ENCODE data around the gene DMD. TPM values are rescaled to one million over a fixed set of nuclear protein-coding genes. Genes with fewer than 3 reads are reported as not detected.

The DMD gene
- total RNA-seq, 1 experiment from 2014 or later, result 19.3 TPM

- POLR2A ChIA-PET, result no interaction called here
- no peaks in the 10 kb centered on the region for H3K36me3 Mint-ChIP-seq (ENCODE audit: insufficient read depth, unreplicated experiment)
- no TSS peak for BruUV-seq (replicated peaks)
- CTCF ChIA-PET, result no interaction called here
- peaks cover 54% of the 10 kb centered on the region for H3K27me3 Mint-ChIP-seq (ENCODE audit: insufficient read depth, unreplicated experiment)
- no peak overlapping the region for H3K4me3 Mint-ChIP-seq (ENCODE audit: unreplicated experiment)
- H3K4me1 Mint-ChIP-seq (ENCODE audit: insufficient read depth, unreplicated experiment), result no peaks in the 10 kb centered on the region
- intact Hi-C loops (cut with micrococcal nuclease), result no loop called here
- no peak for TF ChIP-seq CTCF (IDR thresholded peaks at IDR 0.05; ENCODE audit: unreplicated experiment)
- H3K9me3 Mint-ChIP-seq (ENCODE audit: unreplicated experiment), result no peaks in the 10 kb centered on the region
- DNase-seq (ENCODE audit: unreplicated experiment), result no peak
- no peak overlapping the region for H3K27ac Mint-ChIP-seq (ENCODE audit: low read depth, unreplicated experiment)
These were observed 274.3 kb downstream of the DMD start for GRCh38 chrX:32937043-32937442.

- Mint-ChIP-seq H3K4me1 (ENCODE audit: insufficient read depth, unreplicated experiment) (no peaks in the 10 kb centered on the region), H3K27me3 (ENCODE audit: insufficient read depth, unreplicated experiment) (peaks cover 40% of the 10 kb centered on the region), H3K27ac (ENCODE audit: low read depth, unreplicated experiment) (no peak overlapping the region), H3K4me3 (ENCODE audit: unreplicated experiment) (no peak overlapping the region), H3K9me3 (ENCODE audit: unreplicated experiment) (no peaks in the 10 kb centered on the region), H3K36me3 (ENCODE audit: insufficient read depth, unreplicated experiment) (no peaks in the 10 kb centered on the region)
- BruUV-seq (replicated peaks), result no TSS peak
- ChIA-PET POLR2A (no interaction called here), CTCF (no interaction called here)
- DNase-seq (ENCODE audit: unreplicated experiment), result no peak
- no peak for TF ChIP-seq CTCF (IDR thresholded peaks at IDR 0.05; ENCODE audit: unreplicated experiment)
- intact Hi-C loops (cut with micrococcal nuclease), result no loop called here
These were observed 277.8 kb downstream of the DMD start for GRCh38 chrX:32933548-32933947.

GRCh38 chrX:32929040-32929439, 282.3 kb downstream of the DMD start:
- no peak for TF ChIP-seq CTCF (IDR thresholded peaks at IDR 0.05; ENCODE audit: unreplicated experiment)
- intact Hi-C loops (cut with micrococcal nuclease), result no loop called here
- H3K4me3 Mint-ChIP-seq (ENCODE audit: unreplicated experiment), result no peak overlapping the region
- DNase-seq (ENCODE audit: unreplicated experiment), result no peak
- peaks cover 26% of the 10 kb centered on the region for H3K27me3 Mint-ChIP-seq (ENCODE audit: insufficient read depth, unreplicated experiment)
- H3K27ac Mint-ChIP-seq (ENCODE audit: low read depth, unreplicated experiment), result no peak overlapping the region
- POLR2A ChIA-PET, result no interaction called here
- no TSS peak for BruUV-seq (replicated peaks)
- CTCF ChIA-PET, result no interaction called here
- no peaks in the 10 kb centered on the region for H3K36me3 Mint-ChIP-seq (ENCODE audit: insufficient read depth, unreplicated experiment)
- H3K4me1 Mint-ChIP-seq (ENCODE audit: insufficient read depth, unreplicated experiment), result no peaks in the 10 kb centered on the region
- H3K9me3 Mint-ChIP-seq (ENCODE audit: unreplicated experiment), result no peaks in the 10 kb centered on the region

GRCh38 chrX:32896088-32896487, 315.3 kb downstream of the DMD start:
- no peak overlapping the region for H3K27ac Mint-ChIP-seq (ENCODE audit: low read depth, unreplicated experiment)
- no peaks in the 10 kb centered on the region for H3K9me3 Mint-ChIP-seq (ENCODE audit: unreplicated experiment)
- H3K4me3 Mint-ChIP-seq (ENCODE audit: unreplicated experiment), result no peak overlapping the region
- ChIA-PET POLR2A (no interaction called here), CTCF (no interaction called here)
- no peaks in the 10 kb centered on the region for H3K36me3 Mint-ChIP-seq (ENCODE audit: insufficient read depth, unreplicated experiment)
- BruUV-seq (replicated peaks), result no TSS peak
- H3K4me1 Mint-ChIP-seq (ENCODE audit: insufficient read depth, unreplicated experiment), result no peaks in the 10 kb centered on the region
- intact Hi-C loops (cut with micrococcal nuclease), result no loop called here
- H3K27me3 Mint-ChIP-seq (ENCODE audit: insufficient read depth, unreplicated experiment), result no peaks in the 10 kb centered on the region
- DNase-seq (ENCODE audit: unreplicated experiment), result no peak
- TF ChIP-seq CTCF (IDR thresholded peaks at IDR 0.05; ENCODE audit: unreplicated experiment), result no peak

Measured in MCF 10A (cell line).